Pancreas (tissue), 10 donors: Measurements from ENCODE around the gene SAMMSON. TPM values are rescaled to one million over a fixed set of nuclear protein-coding genes. Genes with fewer than 3 reads are reported as not detected.

ENCODE experiments used
- ATAC-seq, 4 donors: fragments of 200-7000 bp; cut with Tn5 transposase; one replicate each; pipeline versions ENCODE4 v1.8.0 to v1.9.1; 2020; ENCODE audit warnings: mild to moderate bottlenecking in 4 of 4, moderate library complexity in 4 of 4
- DNase-seq, 6 donors: peaks; one replicate each; pipeline ENCODE4 v3.0.0-alpha.2; 2020
- FAIRE-seq: peaks from 2 replicates; lab custom pipeline; 2012; peaks lifted over from hg19 to GRCh38; lab: Jason Lieb, UNC
- H3K27ac ChIP-seq, 4 donors: fragments of 200-600 bp; sonication (generic); 1 replicate in 3 of 4; 2 replicates in 1 of 4; pipeline versions ENCODE4 v1.5.0 to v1.8.0; 2020
- H3K27me3 ChIP-seq, 4 donors: fragments of 200-600 bp; one replicate each; pipeline ENCODE4 v1.8.0; 2021
- H3K36me3 ChIP-seq, 3 donors: fragments of 200-600 bp; sonication (generic) in 1 of 3; one replicate each; pipeline versions ENCODE4 v1.5.0 to v1.8.0; 2020 to 2021
- H3K4me1 ChIP-seq, 3 donors: fragments of 200-600 bp; one replicate each; pipeline ENCODE4 v1.8.0; 2021
- H3K4me3 ChIP-seq, 4 donors: fragments of 200-600 bp; sonication (generic) in 2 of 4; one replicate each; pipeline versions ENCODE4 v1.5.0 to v1.8.0; 2020 to 2021
- H3K9me3 ChIP-seq, 4 donors: fragments of 200-600 bp; one replicate each; pipeline ENCODE4 v1.8.0; 2021
- CTCF ChIP-seq, 4 donors: fragments of 200-600 bp; sonication (generic) in 3 of 4; IDR thresholded peaks; one replicate each; pipeline versions ENCODE4 v1.5.0 to v1.8.0; 2021; ENCODE audit warnings: antibody characterized with exemption in 4 of 4
- WGBS, 2 donors: extraction: QIAGEN DNeasy Blood & Tissue Kit; methylation state at CpG; one replicate each; pipeline ENCODE4 v1.1.7; 2013; 5-methylcytosine and 5-hydroxymethylcytosine counted together
- intact Hi-C, 3 donors: fragments of 100-400 bp; cut with DNase I; formaldehyde crosslinking; loops; one replicate each; pipeline versions ENCODE4 v1.11.1 to v1.14.2; 2022
- polyA plus RNA-seq, 2 donors: library from polyadenylated mRNA; stranded (reverse); fragments of 200-250 nt; gene quantifications; one replicate each; pipeline ENCODE4 v1.2.3, GENCODE V29; 2013
- total RNA-seq, 6 donors: library from RNA; stranded (reverse); fragmentation: NEBNext Ultra II Directional in 4 of 6; extraction: Animal tissue kit (Norgen Biotek cat#: 25700) in 4 of 6; gene quantifications; one replicate each; pipeline versions ENCODE4 v1.2.1 to v1.2.4, GENCODE V29; 2021 to 2023
- donor health status: healthy with polysubstance abuse.
- donor health status: DM: no; HTN: no; CAD: no; lungs with moderate emphysema.
- donor health status: DM: no; HTN: no; CAD: no.
- donor health status: control.
- donor health status: control.
- donor health status: Bipolar disorder and iron deficiency.
- donor health status: DM: yes; HTN: yes; CAD: no.
- donor health status: DM: no; HTN: no; CAD: no.
- donor health status: DM: no; HTN: no; CAD: no.
- donor health status: DM: yes; HTN: yes; CAD: no.

SAMMSON gene
- total and polyA plus RNA-seq, 8 donors, result 0.14 TPM; not detected in 7

GRCh38 chr3:70096376-70097066, 97.0 kb downstream of the SAMMSON start:
- H3K9me3 ChIP-seq, result no peaks in the 10 kb centered on the region
- intact Hi-C loops, result loop anchor here in 1 of 3 donors (10.0 kb wide), 1 partner anchor 268 kb away; no protein-coding TSS in a partner anchor
- no peaks in the 10 kb centered on the region for H3K27me3 ChIP-seq
- no peak for FAIRE-seq
- no peak for TF ChIP-seq CTCF (IDR thresholded peaks at IDR 0.05)
- no peaks in the 10 kb centered on the region for H3K36me3 ChIP-seq
- no peak for DNase-seq
- no peak overlapping the region for H3K27ac ChIP-seq
- H3K4me1 ChIP-seq, result no peaks in the 10 kb centered on the region
- no peak for ATAC-seq
- H3K4me3 ChIP-seq, result no peak overlapping the region
- 93 to 99% methylated on average over 5 of the region's 5 CpGs for WGBS, 2 donors

GRCh38 chr3:70097084-70097483, 97.6 kb downstream of the SAMMSON start:
- no peaks in the 10 kb centered on the region for H3K4me1 ChIP-seq
- ATAC-seq (no peak), DNase-seq (no peak), FAIRE-seq (no peak)
- no peak for TF ChIP-seq CTCF (IDR thresholded peaks at IDR 0.05)
- H3K36me3 ChIP-seq, result no peaks in the 10 kb centered on the region
- intact Hi-C loops, result loop anchor here in 1 of 3 donors (10.0 kb wide), 1 partner anchor 268 kb away; no protein-coding TSS in a partner anchor
- 96 to 99% methylated on average over 1 of the region's 1 CpG for WGBS, 2 donors
- no peak overlapping the region for H3K27ac ChIP-seq
- no peak overlapping the region for H3K4me3 ChIP-seq
- no peaks in the 10 kb centered on the region for H3K27me3 ChIP-seq
- no peaks in the 10 kb centered on the region for H3K9me3 ChIP-seq

- Histone ChIP-seq H3K27me3 (peaks cover 0 to 4% (median 0%) of the 10 kb centered on the region in 4 donors), H3K27ac (no peak overlapping the region), H3K9me3 (no peaks in the 10 kb centered on the region), H3K4me1 (no peaks in the 10 kb centered on the region), H3K36me3 (no peaks in the 10 kb centered on the region), H3K4me3 (no peak overlapping the region)
- 34 to 35% methylated on average over 6 of the region's 6 CpGs for WGBS, 2 donors
- peak in 3 of 4 donors; percentile 26 to 49 (median 45) for TF ChIP-seq CTCF (IDR thresholded peaks at IDR 0.05)
- intact Hi-C loops, result no loop called here
- peak in 5 of 6 donors; percentile 8 to 73 (median 40) for DNase-seq
- no peak for FAIRE-seq
- peak in 2 of 4 donors; percentile 67 to 68 for ATAC-seq
Observed at GRCh38 chr3:70108072-70108471, 108.5 kb downstream of the SAMMSON start.

- Histone ChIP-seq H3K27me3 (peaks cover 0 to 4% (median 0%) of the 10 kb centered on the region in 4 donors), H3K27ac (no peak overlapping the region), H3K4me1 (no peaks in the 10 kb centered on the region), H3K9me3 (no peaks in the 10 kb centered on the region), H3K36me3 (no peaks in the 10 kb centered on the region), H3K4me3 (no peak overlapping the region)
- intact Hi-C loops, result no loop called here
- 74 to 79% methylated on average over 3 of the region's 3 CpGs for WGBS, 2 donors
- no peak for FAIRE-seq
- ATAC-seq, result no peak
- no peak for TF ChIP-seq CTCF (IDR thresholded peaks at IDR 0.05)
- no peak for DNase-seq
Observed at GRCh38 chr3:70108546-70108945, 109.0 kb downstream of the SAMMSON start.

GRCh38 chr3:70110066-70110465, 110.5 kb downstream of the SAMMSON start:
- 44 to 49% methylated on average over 2 of the region's 2 CpGs for WGBS, 2 donors
- Histone ChIP-seq H3K4me1 (no peaks in the 10 kb centered on the region), H3K9me3 (no peaks in the 10 kb centered on the region), H3K27ac (no peak overlapping the region), H3K4me3 (no peak overlapping the region), H3K36me3 (no peaks in the 10 kb centered on the region), H3K27me3 (peaks cover 0 to 4% (median 0%) of the 10 kb centered on the region in 4 donors)
- ATAC-seq, result no peak
- no peak for TF ChIP-seq CTCF (IDR thresholded peaks at IDR 0.05)
- intact Hi-C loops, result no loop called here
- DNase-seq, result no peak
- FAIRE-seq, result no peak
